ENCODE data around the gene ASCL5.
A peak's percentile ranks its signal among the peaks of the same experiment; 100 is the strongest.
"Not testable (repeated sequence)": the region's sequence is repeated elsewhere in the genome, so short reads cannot be mapped to it uniquely, and the experiment has no call there.

Gene ASCL5

GRCh38 chr1:201126832-201127754 is at the start of gene ASCL5:
ASCL5 (minus strand) TSS chr1:201127184; CDS start chr1:201115372, 11,812 bp downstream.
- peak in 1 of 51 donors; percentile 8 for DNase-seq

- no peak for DNase-seq
Measured at GRCh38 chr1:201175820-201176500, 49.0 kb upstream of the ASCL5 start.

- DNase-seq: no peak
Measured at GRCh38 chr1:201173736-201174135, 46.8 kb upstream of the ASCL5 start.

- no peak for DNase-seq
Measured at GRCh38 chr1:201172999-201173610, 46.1 kb upstream of the ASCL5 start.

- DNase-seq: no peak
Measured at GRCh38 chr1:201172326-201172725, 45.3 kb upstream of the ASCL5 start.

- DNase-seq: peak in 23 of 51 donors; percentile 27 to 79 (median 61)
Measured at GRCh38 chr1:201171063-201172036, 44.4 kb upstream of the ASCL5 start.

GRCh38 chr1:201170533-201171062 is 43.6 kb upstream of the ASCL5 start:
- peak; percentile 22 to 96 (median 88) for DNase-seq

GRCh38 chr1:201169971-201170532 is 43.1 kb upstream of the ASCL5 start:
- no peak for DNase-seq

GRCh38 chr1:201169203-201169602 is 42.2 kb upstream of the ASCL5 start:
- DNase-seq: no peak

- DNase-seq: no peak
Measured at GRCh38 chr1:201167041-201167991, 40.3 kb upstream of the ASCL5 start.

GRCh38 chr1:201164645-201165044 is 37.7 kb upstream of the ASCL5 start:
- no peak for DNase-seq

- DNase-seq: no peak
Measured at GRCh38 chr1:201163707-201164106, 36.7 kb upstream of the ASCL5 start.

- not testable (repeated sequence) for DNase-seq
Measured at GRCh38 chr1:201163036-201163435, 36.1 kb upstream of the ASCL5 start.

- no peak for DNase-seq
Measured at GRCh38 chr1:201157949-201158348, 31.0 kb upstream of the ASCL5 start.

GRCh38 chr1:201156819-201157218 is 29.8 kb upstream of the ASCL5 start:
- no peak for DNase-seq

- no peak for DNase-seq
Measured at GRCh38 chr1:201156346-201156745, 29.4 kb upstream of the ASCL5 start.

- no peak for DNase-seq
Measured at GRCh38 chr1:201155354-201155753, 28.4 kb upstream of the ASCL5 start.

- DNase-seq: peak; percentile 61 to 98 (median 92)
Measured at GRCh38 chr1:201154389-201155165, 27.6 kb upstream of the ASCL5 start, which contains the start of gene TMEM9. TMEM9 (minus strand) TSS chr1:201154474; CDS start chr1:201153923, 551 bp downstream.

Data from hypothalamus (tissue), 51 donors.